Measurements from ENCODE around the gene MLEC.

The MLEC gene

GRCh38 chr12:120739031-120739762 is 52.2 kb downstream of the MLEC start:
- FAIRE-seq (no peak), DNase-seq (ENCODE audit: insufficient read length) (no peak)
- TF ChIP-seq POLR2A (IDR thresholded peaks at IDR 0.05; ENCODE audit: low read depth, low read length) (no peak), TAF1 (IDR thresholded peaks at IDR 0.05; ENCODE audit: borderline replicate concordance, low read depth, low read length) (no peak), POLR2AphosphoS5 (IDR thresholded peaks at IDR 0.05; ENCODE audit: low read depth, low read length) (no peak)

GRCh38 chr12:120739821-120740613 is 53.1 kb downstream of the MLEC start:
- TF ChIP-seq POLR2A (IDR thresholded peaks at IDR 0.05; ENCODE audit: low read depth, low read length), result no peak
- TF ChIP-seq TAF1 (IDR thresholded peaks at IDR 0.05; ENCODE audit: borderline replicate concordance, low read depth, low read length), result no peak
- TF ChIP-seq POLR2AphosphoS5 (IDR thresholded peaks at IDR 0.05; ENCODE audit: low read depth, low read length), result no peak
- DNase-seq (ENCODE audit: insufficient read length) (no peak), FAIRE-seq (no peak)

- FAIRE-seq, result no peak
Measured at GRCh38 chr12:120740871-120741270, 53.9 kb downstream of the MLEC start.

GRCh38 chr12:120741476-120742421 is 54.8 kb downstream of the MLEC start:
- DNase-seq (ENCODE audit: insufficient read length) (no peak), FAIRE-seq (no peak)
- TF ChIP-seq POLR2A (IDR thresholded peaks at IDR 0.05; ENCODE audit: low read depth, low read length), result no peak

More at GRCh38 chr12:120740871-120741270, 53.9 kb downstream of the MLEC start:
- no peak for DNase-seq (ENCODE audit: insufficient read length)
- TF ChIP-seq POLR2A (IDR thresholded peaks at IDR 0.05; ENCODE audit: low read depth, low read length) (no peak), TAF1 (IDR thresholded peaks at IDR 0.05; ENCODE audit: borderline replicate concordance, low read depth, low read length) (no peak), POLR2AphosphoS5 (IDR thresholded peaks at IDR 0.05; ENCODE audit: low read depth, low read length) (no peak)

- FAIRE-seq (no peak), DNase-seq (ENCODE audit: insufficient read length) (no peak)
- TF ChIP-seq POLR2A (IDR thresholded peaks at IDR 0.05; ENCODE audit: low read depth, low read length), result no peak
- no peak for TF ChIP-seq TAF1 (IDR thresholded peaks at IDR 0.05; ENCODE audit: borderline replicate concordance, low read depth, low read length)
- no peak for TF ChIP-seq POLR2AphosphoS5 (IDR thresholded peaks at IDR 0.05; ENCODE audit: low read depth, low read length)
Measured at GRCh38 chr12:120744922-120745493, 58.1 kb downstream of the MLEC start.

- FAIRE-seq, result no peak
- no peak for TF ChIP-seq TAF1 (IDR thresholded peaks at IDR 0.05; ENCODE audit: borderline replicate concordance, low read depth, low read length)
- no peak for TF ChIP-seq POLR2A (IDR thresholded peaks at IDR 0.05; ENCODE audit: low read depth, low read length)
- DNase-seq (ENCODE audit: insufficient read length), result no peak
Measured at GRCh38 chr12:120748242-120748641, 61.3 kb downstream of the MLEC start.

- no peak for DNase-seq (ENCODE audit: insufficient read length)
- no peak for FAIRE-seq
- no peak for TF ChIP-seq POLR2AphosphoS5 (IDR thresholded peaks at IDR 0.05; ENCODE audit: low read depth, low read length)
Measured at GRCh38 chr12:120749256-120749655, 62.3 kb downstream of the MLEC start.

GRCh38 chr12:120750806-120751205 is 63.9 kb downstream of the MLEC start:
- FAIRE-seq, result no peak
- TF ChIP-seq POLR2A (IDR thresholded peaks at IDR 0.05; ENCODE audit: low read depth, low read length) (no peak), TAF1 (IDR thresholded peaks at IDR 0.05; ENCODE audit: borderline replicate concordance, low read depth, low read length) (no peak), POLR2AphosphoS5 (IDR thresholded peaks at IDR 0.05; ENCODE audit: low read depth, low read length) (no peak)
- DNase-seq (ENCODE audit: insufficient read length), result no peak

- FAIRE-seq, result no peak
- no peak for DNase-seq (ENCODE audit: insufficient read length)
Measured at GRCh38 chr12:120751389-120751788, 64.4 kb downstream of the MLEC start.

More at GRCh38 chr12:120751389-120751788, 64.4 kb downstream of the MLEC start:
- TF ChIP-seq TAF1 (IDR thresholded peaks at IDR 0.05; ENCODE audit: borderline replicate concordance, low read depth, low read length) (no peak), POLR2A (IDR thresholded peaks at IDR 0.05; ENCODE audit: low read depth, low read length) (no peak), POLR2AphosphoS5 (IDR thresholded peaks at IDR 0.05; ENCODE audit: low read depth, low read length) (no peak)
